Measurements from ENCODE around the gene MACROD1. TPM values are rescaled to one million over a fixed set of nuclear protein-coding genes. Genes with fewer than 3 reads are reported as not detected.

MACROD1 gene
- total RNA-seq, 3 donors from 2014 or later (not counting 1 experiment from before 2014, with no cell fraction given): 0.73 to 3.3 (median 1.8) TPM

GRCh38 chr11:64126371-64126770 lies 39.5 kb downstream of the MACROD1 start:
- ATAC-seq: no peak
- DNase-seq: no peak
- Mint-ChIP-seq H3K27me3 (ENCODE audit: low read depth in 2 of 2) (peaks cover 0 to 3% of the 10 kb centered on the region in 2 donors), H3K36me3 (no peaks in the 10 kb centered on the region), H3K27ac (no peak overlapping the region), H3K4me1 (no peaks in the 10 kb centered on the region), H3K9me3 (no peaks in the 10 kb centered on the region), H3K4me3 (no peak overlapping the region)
- Histone ChIP-seq H3K4me1 (ENCODE audit: control insufficient read depth, insufficient read depth, low read length) (no peaks in the 10 kb centered on the region), H3K36me3 (ENCODE audit: control insufficient read depth, insufficient read depth, low read length) (no peaks in the 10 kb centered on the region), H3K4me3 (ENCODE audit: low read length) (no peak overlapping the region), H3K27me3 (ENCODE audit: control insufficient read depth, insufficient read depth, low read length) (no peaks in the 10 kb centered on the region), H3K27ac (ENCODE audit: low read length) (no peak overlapping the region), H3K9me3 (ENCODE audit: control insufficient read depth, insufficient read depth, low read length) (no peaks in the 10 kb centered on the region)
- intact Hi-C loops (cut with micrococcal nuclease): no loop called here
- TF ChIP-seq, protein P1, sequence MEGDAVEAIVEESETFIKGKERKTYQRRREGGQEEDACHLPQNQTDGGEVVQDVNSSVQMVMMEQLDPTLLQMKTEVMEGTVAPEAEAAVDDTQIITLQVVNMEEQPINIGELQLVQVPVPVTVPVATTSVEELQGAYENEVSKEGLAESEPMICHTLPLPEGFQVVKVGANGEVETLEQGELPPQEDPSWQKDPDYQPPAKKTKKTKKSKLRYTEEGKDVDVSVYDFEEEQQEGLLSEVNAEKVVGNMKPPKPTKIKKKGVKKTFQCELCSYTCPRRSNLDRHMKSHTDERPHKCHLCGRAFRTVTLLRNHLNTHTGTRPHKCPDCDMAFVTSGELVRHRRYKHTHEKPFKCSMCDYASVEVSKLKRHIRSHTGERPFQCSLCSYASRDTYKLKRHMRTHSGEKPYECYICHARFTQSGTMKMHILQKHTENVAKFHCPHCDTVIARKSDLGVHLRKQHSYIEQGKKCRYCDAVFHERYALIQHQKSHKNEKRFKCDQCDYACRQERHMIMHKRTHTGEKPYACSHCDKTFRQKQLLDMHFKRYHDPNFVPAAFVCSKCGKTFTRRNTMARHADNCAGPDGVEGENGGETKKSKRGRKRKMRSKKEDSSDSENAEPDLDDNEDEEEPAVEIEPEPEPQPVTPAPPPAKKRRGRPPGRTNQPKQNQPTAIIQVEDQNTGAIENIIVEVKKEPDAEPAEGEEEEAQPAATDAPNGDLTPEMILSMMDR (IDR thresholded peaks at IDR 0.05): no peak
- 87% methylated on average over 12 of the region's 12 CpGs for WGBS (ENCODE audit: insufficient coverage)

DNA sequence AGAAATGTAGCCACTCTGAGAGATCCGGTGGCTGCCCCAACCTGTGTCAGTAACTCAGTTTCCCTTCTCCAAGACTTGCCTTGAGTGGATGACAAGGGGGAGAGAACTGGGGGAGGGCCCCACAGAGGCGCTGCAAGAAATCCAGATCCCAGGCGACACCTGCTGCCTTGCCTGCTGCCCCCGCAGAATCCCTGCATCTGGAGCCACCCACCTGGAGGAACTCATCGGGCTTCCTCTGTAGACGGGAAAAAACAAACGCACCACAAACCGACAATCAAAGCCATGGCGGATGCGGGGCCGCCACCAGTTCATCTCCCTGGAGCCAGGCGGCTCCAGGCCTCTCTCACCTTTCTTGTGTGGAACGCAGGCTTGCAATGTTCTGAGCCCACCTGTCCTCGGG lies 40.2 kb downstream of the MACROD1 start:
- Histone ChIP-seq H3K27me3 (ENCODE audit: control insufficient read depth, insufficient read depth, low read length) (no peaks in the 10 kb centered on the region), H3K9me3 (ENCODE audit: control insufficient read depth, insufficient read depth, low read length) (no peaks in the 10 kb centered on the region), H3K36me3 (ENCODE audit: control insufficient read depth, insufficient read depth, low read length) (no peaks in the 10 kb centered on the region), H3K4me3 (ENCODE audit: low read length) (no peak overlapping the region), H3K27ac (ENCODE audit: low read length) (no peak overlapping the region), H3K4me1 (ENCODE audit: control insufficient read depth, insufficient read depth, low read length) (no peaks in the 10 kb centered on the region)
- no peak overlapping the region for H3K4me3 Mint-ChIP-seq
- H3K9me3 Mint-ChIP-seq: no peaks in the 10 kb centered on the region
- DNase-seq: no peak
- no peaks in the 10 kb centered on the region for H3K4me1 Mint-ChIP-seq
- TF ChIP-seq, protein P1 (IDR thresholded peaks at IDR 0.05): no peak
- ATAC-seq: no peak
- 38% methylated on average over 14 of the region's 14 CpGs for WGBS (ENCODE audit: insufficient coverage)
- no peak overlapping the region for H3K27ac Mint-ChIP-seq
- no peaks in the 10 kb centered on the region for H3K36me3 Mint-ChIP-seq
- intact Hi-C loops (cut with micrococcal nuclease): no loop called here
- peaks cover 0 to 3% of the 10 kb centered on the region in 2 donors for H3K27me3 Mint-ChIP-seq (ENCODE audit: low read depth in 2 of 2)

DNA sequence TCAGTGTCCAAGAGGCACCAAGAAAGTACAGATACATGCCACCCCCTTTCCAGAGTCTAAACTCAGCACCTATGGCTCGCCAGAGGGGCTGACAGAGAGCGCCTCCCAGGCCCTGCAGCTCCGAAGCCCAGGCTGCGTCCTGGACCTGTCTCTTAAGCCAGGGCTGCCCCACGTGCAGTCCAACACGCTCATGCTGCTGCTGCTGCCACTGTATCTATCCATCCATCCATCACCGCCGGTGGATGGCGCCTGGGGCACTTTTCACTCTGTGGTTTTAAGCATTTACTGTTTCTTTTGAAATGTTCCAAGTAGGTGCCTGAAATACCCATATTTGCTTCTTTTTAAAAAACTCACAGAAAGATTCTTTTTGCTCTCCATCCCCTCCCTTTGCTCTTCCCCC lies 41.8 kb downstream of the MACROD1 start:
- Histone ChIP-seq H3K9me3 (ENCODE audit: control insufficient read depth, insufficient read depth, low read length) (no peaks in the 10 kb centered on the region), H3K36me3 (ENCODE audit: control insufficient read depth, insufficient read depth, low read length) (no peaks in the 10 kb centered on the region), H3K27ac (ENCODE audit: low read length) (no peak overlapping the region), H3K4me1 (ENCODE audit: control insufficient read depth, insufficient read depth, low read length) (no peaks in the 10 kb centered on the region), H3K4me3 (ENCODE audit: low read length) (no peak overlapping the region), H3K27me3 (ENCODE audit: control insufficient read depth, insufficient read depth, low read length) (no peaks in the 10 kb centered on the region)
- Mint-ChIP-seq H3K9me3 (no peaks in the 10 kb centered on the region), H3K27ac (no peak overlapping the region), H3K36me3 (no peaks in the 10 kb centered on the region), H3K4me3 (no peak overlapping the region), H3K4me1 (no peaks in the 10 kb centered on the region), H3K27me3 (ENCODE audit: low read depth in 2 of 2) (peaks cover 0 to 3% of the 10 kb centered on the region in 2 donors)
- TF ChIP-seq, protein P1 (IDR thresholded peaks at IDR 0.05): no peak
- ATAC-seq (no peak), DNase-seq (no peak)
- 83% methylated on average over 9 of the region's 9 CpGs for WGBS (ENCODE audit: insufficient coverage)
- intact Hi-C loops (cut with micrococcal nuclease): no loop called here

DNA sequence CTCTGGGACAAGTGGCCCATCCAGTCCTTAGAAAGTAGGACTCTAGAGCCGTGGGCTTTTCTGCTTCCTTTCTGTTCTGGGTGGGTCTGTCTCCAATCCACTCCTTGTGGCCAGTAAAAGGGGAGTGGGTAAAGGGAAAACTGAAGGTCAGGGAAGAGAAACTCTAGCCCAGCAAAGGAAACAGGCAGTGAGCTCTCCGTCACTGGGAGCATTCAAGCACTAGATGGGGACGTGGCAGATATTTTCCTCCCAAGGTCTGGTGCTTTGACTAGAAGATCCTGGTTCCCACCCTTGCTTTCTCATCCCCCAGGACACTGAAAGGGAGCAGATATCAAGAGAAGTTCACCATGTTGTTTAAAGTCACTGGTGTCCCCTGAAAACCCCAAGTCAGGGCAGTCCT lies 42.2 kb downstream of the MACROD1 start:
- no peak overlapping the region for H3K27ac ChIP-seq (ENCODE audit: low read length)
- TF ChIP-seq, protein P1 (IDR thresholded peaks at IDR 0.05): no peak
- H3K4me3 ChIP-seq (ENCODE audit: low read length): no peak overlapping the region
- Mint-ChIP-seq H3K36me3 (no peaks in the 10 kb centered on the region), H3K27me3 (ENCODE audit: low read depth in 2 of 2) (peaks cover 0 to 3% of the 10 kb centered on the region in 2 donors), H3K4me3 (no peak overlapping the region), H3K4me1 (no peaks in the 10 kb centered on the region), H3K9me3 (no peaks in the 10 kb centered on the region), H3K27ac (no peak overlapping the region)
- 83% methylated on average over 3 of the region's 3 CpGs for WGBS (ENCODE audit: insufficient coverage)
- ATAC-seq (no peak), DNase-seq (no peak)
- intact Hi-C loops (cut with micrococcal nuclease): no loop called here
- H3K9me3 ChIP-seq (ENCODE audit: control insufficient read depth, insufficient read depth, low read length): no peaks in the 10 kb centered on the region
- no peaks in the 10 kb centered on the region for H3K36me3 ChIP-seq (ENCODE audit: control insufficient read depth, insufficient read depth, low read length)
- no peaks in the 10 kb centered on the region for H3K27me3 ChIP-seq (ENCODE audit: control insufficient read depth, insufficient read depth, low read length)
- H3K4me1 ChIP-seq (ENCODE audit: control insufficient read depth, insufficient read depth, low read length): no peaks in the 10 kb centered on the region
